ENCODE results near the gene IPO13.

DNA sequence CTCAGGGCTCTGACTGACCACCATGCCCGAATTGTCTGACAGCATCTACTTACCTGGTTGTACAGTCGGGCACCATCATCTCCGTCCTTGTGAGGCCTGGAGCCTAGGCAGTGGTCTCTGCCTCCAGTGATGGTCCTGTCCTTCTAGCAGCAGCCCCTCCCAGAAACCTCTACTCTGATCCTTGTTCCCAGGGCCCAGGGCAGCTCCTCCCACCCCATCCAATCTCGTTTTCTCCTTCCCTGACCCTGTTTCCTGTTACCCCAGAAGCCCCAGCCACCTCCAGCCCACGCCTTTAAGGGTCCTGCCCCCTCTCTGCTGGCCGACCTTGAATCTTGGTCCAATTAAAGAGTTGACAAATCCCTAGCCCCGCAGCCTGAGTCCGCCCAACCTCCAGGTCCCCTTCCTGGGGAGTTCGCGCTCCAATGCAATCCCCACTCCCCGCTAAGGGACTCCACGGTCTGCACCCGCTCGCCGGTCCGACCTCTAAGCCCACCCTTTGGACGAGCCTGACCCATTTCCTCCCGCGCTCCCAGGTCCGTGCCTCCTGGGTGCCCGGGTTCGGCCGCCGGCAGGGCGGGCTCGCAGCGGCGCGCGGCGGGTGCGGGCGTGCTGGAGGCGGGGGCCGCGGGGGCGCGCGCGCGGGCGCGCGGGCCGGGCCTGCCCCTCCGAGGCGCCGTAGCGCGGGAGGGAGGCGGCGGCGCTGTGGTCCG lies 32.0 kb downstream of the IPO13 start, which contains the start of gene B4GALT2:
- TF ChIP-seq YY1 (IDR thresholded peaks at IDR 0.05; ENCODE audit: insufficient read depth, insufficient read length) (no peak), ZNF274 (IDR thresholded peaks at IDR 0.05; ENCODE audit: low read depth, low read length) (no peak)

All from NT2/D1 (cell line).